Ishikawa (cell line): Measurements from ENCODE around the gene RASGRP4.

Source experiments
- CEBPB ChIP-seq: IDR thresholded peaks from 2 replicates; pipeline ENCODE4 v1.6.1; 2012
- CREB1 ChIP-seq: IDR thresholded peaks from 2 replicates; pipeline ENCODE4 v1.6.1; 2012; ENCODE audit warnings: low read depth
- EGR1 ChIP-seq: IDR thresholded peaks from 2 replicates; pipeline ENCODE4 v1.6.1; 2012
- EP300 ChIP-seq: IDR thresholded peaks from 2 replicates; pipeline ENCODE4 v1.6.1; 2012; ENCODE audit warnings: borderline replicate concordance
- FOXM1 ChIP-seq: IDR thresholded peaks from 2 replicates; pipeline ENCODE4 v1.6.1; 2012; ENCODE audit warnings: low read depth, borderline replicate concordance
- MAX ChIP-seq: IDR thresholded peaks from 2 replicates; pipeline ENCODE4 v1.6.1; 2012
- NFIC ChIP-seq: IDR thresholded peaks from 2 replicates; pipeline ENCODE4 v1.6.1; 2012
- RAD21 ChIP-seq: IDR thresholded peaks from 2 replicates; pipeline ENCODE4 v1.6.1; 2012; ENCODE audit warnings: low read depth
- REST ChIP-seq: IDR thresholded peaks from 2 replicates; pipeline ENCODE4 v1.6.1; 2012; ENCODE audit warnings: low read depth, mild to moderate bottlenecking
- TAF1 ChIP-seq: IDR thresholded peaks from 2 replicates; pipeline ENCODE4 v1.6.1; 2012; ENCODE audit warnings: low read depth, mild to moderate bottlenecking
- TCF12 ChIP-seq: IDR thresholded peaks from 2 replicates; pipeline ENCODE4 v1.6.1; 2012; ENCODE audit warnings: low read depth
- TEAD4 ChIP-seq: IDR thresholded peaks from 2 replicates; pipeline ENCODE4 v1.6.1; 2012
- USF1 ChIP-seq: IDR thresholded peaks from 2 replicates; pipeline ENCODE4 v1.6.1; 2012
- YY1 ChIP-seq: IDR thresholded peaks from 2 replicates; pipeline ENCODE4 v1.6.1; 2012; ENCODE audit warnings: low read depth
- ZBTB7A ChIP-seq: IDR thresholded peaks from 2 replicates; pipeline ENCODE4 v1.6.1; 2012; ENCODE audit warnings: low read depth

Gene RASGRP4

GRCh38 chr19:38377052-38377451 lies 49.0 kb downstream of the RASGRP4 start:
- TF ChIP-seq RAD21: no peak
- TF ChIP-seq REST: no peak
- no peak for TF ChIP-seq TCF12
- TF ChIP-seq ZBTB7A: no peak
- no peak for TF ChIP-seq YY1
- TF ChIP-seq MAX: no peak
- no peak for TF ChIP-seq CEBPB
- TF ChIP-seq NFIC: no peak
- no peak for TF ChIP-seq FOXM1
- TF ChIP-seq CREB1: no peak
- no peak for TF ChIP-seq TAF1
- TF ChIP-seq EGR1: no peak
- TF ChIP-seq EP300: no peak
- TF ChIP-seq USF1: no peak
- no peak for TF ChIP-seq TEAD4

- no peak for TF ChIP-seq TAF1
- TF ChIP-seq MAX: no peak
- TF ChIP-seq USF1: no peak
- TF ChIP-seq NFIC: no peak
- no peak for TF ChIP-seq ZBTB7A
- TF ChIP-seq CREB1: no peak
- TF ChIP-seq YY1: no peak
- TF ChIP-seq FOXM1: no peak
- TF ChIP-seq EP300: no peak
- TF ChIP-seq RAD21: no peak
- TF ChIP-seq TCF12: no peak
- TF ChIP-seq REST: no peak
- no peak for TF ChIP-seq EGR1
- no peak for TF ChIP-seq TEAD4
Observed at GRCh38 chr19:38376576-38376975, 49.4 kb downstream of the RASGRP4 start.

- TF ChIP-seq CREB1: no peak
- no peak for TF ChIP-seq TAF1
- no peak for TF ChIP-seq ZBTB7A
Observed at GRCh38 chr19:38375748-38376147, 50.3 kb downstream of the RASGRP4 start.

- TF ChIP-seq EGR1 (no peak; the same call in 1 of the 2 replicates), TCF12 (no peak), FOXM1 (no peak), MAX (peak; percentile 6; the same call in 1 of the 2 replicates)
Observed at GRCh38 chr19:38375098-38375493, 50.9 kb downstream of the RASGRP4 start.

GRCh38 chr19:38374332-38375097 lies 51.5 kb downstream of the RASGRP4 start, which contains the start of gene PSMD8:
Gene PSMD8 (plus strand): TSS chr19:38374571. CDS start chr19:38374602, 31 bp downstream.
- TF ChIP-seq YY1 (peak; percentile 95), ZBTB7A (no peak; the same call in 1 of the 2 replicates), USF1 (no peak), EGR1 (peak; percentile 88), TCF12 (peak; percentile 63; the same call in 1 of the 2 replicates), RAD21 (peak; percentile 23; the same call in 1 of the 2 replicates), REST (no peak; the same call in 1 of the 2 replicates), FOXM1 (no peak), TAF1 (peak; percentile 100), TEAD4 (0 out of 2 replicates have a peak, but pooled peaks have one; percentile 35), NFIC (0 out of 2 replicates have a peak, but pooled peaks have one; percentile 2), CREB1 (peak; percentile 78)
